ENCODE measurements around the gene HELZ.
"Not testable (repeated sequence)": the region's sequence is repeated elsewhere in the genome, so short reads cannot be mapped to it uniquely, and the experiment has no call there.

HELZ gene

DNA sequence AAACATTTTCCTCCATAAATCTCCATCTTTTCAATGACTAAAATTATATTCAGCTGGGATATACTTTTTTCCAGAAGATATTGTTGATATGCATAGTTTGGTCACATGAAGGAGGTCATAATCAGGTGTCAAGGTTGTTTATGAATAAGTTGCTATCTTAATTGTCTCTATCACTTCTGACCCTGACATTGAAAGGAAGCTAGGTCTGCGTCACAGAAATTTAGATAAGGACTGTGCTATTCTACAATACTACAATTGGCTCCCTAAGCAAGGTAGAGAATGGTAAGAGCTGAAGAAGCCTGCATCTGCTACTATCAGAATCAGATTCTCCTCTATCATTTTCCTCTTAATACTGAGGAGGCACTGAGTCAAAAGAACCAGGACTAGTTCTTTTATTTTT is 133.2 kb downstream of the HELZ start:
- no peak for DNase-seq

DNA sequence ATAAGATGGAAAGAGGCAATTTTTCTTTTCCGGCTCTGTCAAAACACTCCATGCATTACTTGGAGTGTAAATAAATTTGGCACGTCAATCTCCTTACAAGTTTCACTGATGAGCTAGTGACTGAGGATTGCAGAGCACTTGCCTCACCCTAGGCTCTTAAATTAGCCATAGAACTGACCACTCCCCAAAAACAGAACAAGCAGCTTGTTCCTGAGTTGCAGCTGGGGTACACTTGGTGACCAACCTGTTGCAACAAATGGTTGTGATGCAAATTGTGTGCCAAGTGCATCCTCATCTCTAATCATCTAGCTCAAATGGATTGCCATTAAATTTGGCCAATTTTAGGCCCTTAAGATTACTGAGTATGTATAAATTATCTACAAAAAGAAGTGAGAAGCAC is 133.7 kb downstream of the HELZ start:
- DNase-seq: no peak

DNA sequence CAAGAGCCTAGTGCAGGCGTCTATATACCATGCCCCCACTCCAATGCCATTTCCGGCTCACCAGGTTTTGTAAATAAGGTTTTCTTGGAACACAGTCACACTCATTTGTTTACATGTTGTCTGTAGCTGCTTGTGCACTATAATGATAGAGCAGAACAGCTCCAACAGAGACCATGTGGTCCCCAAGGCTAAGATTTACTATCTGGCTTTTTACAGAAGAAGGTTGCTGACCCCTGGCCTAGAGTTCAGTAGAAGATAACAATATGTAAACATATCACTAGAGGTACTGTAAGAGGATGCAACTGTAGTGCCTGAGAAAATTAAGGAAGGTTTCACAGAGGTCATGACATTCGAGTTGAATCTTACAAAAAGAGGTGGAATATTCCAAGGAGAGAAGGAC is 134.4 kb downstream of the HELZ start:
- DNase-seq: no peak

DNA sequence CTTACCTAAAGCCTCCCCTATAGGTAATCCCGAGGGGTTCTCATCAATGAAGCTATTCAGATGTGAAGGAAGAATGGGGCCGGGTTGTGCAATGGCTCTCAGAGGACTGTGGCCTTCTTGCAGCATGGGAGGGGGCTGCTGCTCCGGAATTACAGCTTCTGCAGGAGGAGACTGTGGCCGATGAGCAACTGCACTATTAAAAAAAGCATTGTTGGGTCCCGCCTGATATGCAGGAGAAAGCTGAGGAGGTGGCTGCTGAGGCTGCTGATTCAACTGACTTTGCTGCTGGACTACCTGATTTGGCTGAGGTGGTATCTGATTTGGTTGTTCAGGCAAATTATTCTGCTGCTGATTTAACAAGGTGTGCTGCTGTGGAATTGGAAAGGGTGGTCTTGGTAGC is 135.9 kb downstream of the HELZ start:
- no peak for DNase-seq

DNA sequence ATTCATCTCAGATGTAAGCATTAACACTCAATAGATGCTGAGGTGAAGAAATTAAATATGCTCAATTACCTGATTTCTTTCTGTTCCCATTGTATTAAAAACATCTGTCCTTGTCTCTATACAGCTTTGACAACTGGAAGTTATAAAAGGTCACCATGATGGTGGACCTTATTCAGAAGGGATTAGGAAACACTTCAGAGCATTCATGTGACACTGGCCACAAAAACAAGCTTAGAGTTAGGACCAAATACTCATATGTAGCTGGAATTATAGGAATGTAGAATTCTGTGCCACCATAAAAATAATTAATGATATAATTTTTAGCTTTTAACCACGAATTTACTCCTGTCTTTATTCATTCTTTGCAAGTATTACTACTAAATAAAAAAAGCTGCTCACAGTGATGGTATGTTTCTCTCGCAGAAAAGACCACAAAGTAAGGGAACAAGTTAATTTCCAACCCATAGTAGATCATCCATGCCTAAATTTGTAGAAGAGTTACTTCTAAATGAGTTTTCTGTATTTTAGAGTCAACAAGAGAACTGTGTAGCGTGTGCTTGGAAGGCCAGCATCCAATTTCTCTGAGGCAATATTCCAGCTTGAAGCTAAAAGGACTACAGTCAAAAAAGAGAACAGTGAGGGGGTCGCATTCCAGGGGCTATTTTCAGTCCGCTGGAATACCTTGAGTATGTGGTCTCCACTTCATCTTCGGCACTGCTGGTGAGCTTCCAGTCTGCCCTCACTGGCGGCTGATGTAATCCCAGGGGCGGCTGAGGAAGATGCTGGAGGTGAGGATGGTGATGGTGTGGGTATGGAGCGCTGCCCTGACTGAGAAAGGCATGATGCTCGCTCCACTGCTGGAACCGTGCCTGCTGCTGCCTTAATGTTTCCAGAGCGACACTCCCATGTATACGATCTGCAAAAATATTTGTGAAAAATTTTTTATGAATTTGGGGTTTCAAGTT is 136.9 kb downstream of the HELZ start:
- DNase-seq: no peak

DNA sequence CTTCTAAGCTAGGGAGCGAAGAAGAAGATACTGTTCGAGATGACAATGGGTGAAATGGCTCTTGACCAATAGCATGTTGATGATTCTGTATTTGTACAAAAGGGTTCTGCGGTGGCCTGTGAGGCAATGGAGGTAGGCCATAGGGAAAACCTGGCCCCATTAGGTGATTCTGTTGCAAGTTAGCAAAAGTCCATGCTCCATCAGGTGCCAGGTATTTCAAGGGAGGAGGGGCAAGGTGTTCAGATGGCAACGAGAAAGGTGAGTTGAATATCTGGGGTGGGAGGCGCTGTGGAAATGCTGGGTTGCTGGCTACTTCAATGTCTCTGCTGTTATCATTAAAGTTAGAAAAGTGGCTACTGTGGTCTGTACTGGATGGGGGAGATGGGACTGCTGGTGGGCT is 137.8 kb downstream of the HELZ start:
- no peak for DNase-seq

DNA sequence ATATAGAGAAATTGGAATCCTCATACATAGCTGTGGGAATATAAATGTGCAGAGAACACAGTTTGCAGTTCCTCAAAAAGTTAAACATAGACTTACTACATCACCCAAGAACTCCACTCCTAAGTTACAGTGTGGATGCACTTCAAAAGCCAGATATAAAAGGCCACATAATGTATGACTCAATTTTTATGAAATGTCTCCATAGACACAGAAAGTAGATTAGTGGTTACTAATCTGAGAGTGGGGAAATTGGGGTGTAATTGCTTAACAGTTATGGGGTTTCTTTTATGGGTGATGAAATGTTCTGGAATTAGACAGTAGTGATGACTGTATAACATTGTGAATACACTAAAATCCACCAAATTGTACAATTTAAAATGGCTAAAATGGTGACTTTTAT is 139.8 kb downstream of the HELZ start:
- DNase-seq: no peak

DNA sequence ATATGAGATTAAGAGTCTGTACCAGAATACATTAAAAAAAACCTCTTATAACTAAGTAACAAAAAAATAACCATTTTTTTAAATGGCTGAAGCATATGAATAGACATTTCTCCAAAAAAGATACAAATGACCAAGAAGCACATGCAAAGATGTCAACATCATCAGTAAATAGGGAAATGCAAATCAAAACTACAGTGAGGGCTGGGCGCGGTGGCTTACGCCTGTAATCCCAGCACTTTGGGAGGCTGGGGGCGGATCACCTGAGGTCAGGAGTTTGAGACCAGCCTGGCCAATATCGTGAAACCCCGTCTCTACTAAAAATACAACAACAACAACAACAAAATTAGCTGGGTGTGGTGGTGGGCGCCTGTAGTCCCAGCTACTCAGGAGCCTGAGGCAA is 140.4 kb downstream of the HELZ start:
- DNase-seq: not testable (repeated sequence)

DNA sequence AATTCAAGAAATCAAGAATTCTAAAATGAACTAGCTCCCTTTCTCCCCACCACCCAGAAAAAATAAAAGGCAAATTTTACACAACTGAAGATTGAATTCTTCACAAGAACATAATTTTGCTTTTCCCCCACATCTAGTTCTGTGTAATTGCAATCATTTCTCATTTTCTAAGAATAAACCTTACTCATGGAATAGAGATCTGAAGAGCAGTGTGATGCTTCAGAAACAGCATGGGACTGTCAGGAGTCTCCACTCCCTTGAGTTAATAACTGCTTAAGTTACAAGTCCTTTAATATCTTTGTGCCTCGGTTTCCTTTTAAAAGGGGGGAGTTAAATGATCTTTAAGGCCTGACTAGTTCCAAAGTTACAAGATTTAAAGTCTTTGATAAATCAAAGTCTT is 147.0 kb downstream of the HELZ start:
- DNase-seq: no peak

DNA sequence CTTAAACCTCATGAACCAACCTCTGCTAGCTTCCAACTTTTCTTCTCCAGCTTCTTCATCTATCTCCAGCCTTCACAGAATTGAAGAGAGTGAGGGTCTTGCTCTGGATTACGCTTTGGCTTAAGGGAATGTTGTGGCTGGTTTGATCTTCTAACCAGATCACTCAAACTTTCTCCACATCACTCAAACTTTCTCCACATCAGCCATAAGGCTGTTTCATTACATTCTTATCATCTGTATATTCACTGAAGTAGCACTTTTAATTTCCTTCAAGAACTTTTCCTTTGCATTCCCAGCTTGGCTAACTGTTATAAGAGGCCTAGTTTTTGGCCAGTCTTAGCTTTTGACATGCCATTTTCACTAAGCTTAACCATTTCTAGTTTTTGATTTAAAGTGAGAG is 148.4 kb downstream of the HELZ start:
- DNase-seq: no peak

DNA sequence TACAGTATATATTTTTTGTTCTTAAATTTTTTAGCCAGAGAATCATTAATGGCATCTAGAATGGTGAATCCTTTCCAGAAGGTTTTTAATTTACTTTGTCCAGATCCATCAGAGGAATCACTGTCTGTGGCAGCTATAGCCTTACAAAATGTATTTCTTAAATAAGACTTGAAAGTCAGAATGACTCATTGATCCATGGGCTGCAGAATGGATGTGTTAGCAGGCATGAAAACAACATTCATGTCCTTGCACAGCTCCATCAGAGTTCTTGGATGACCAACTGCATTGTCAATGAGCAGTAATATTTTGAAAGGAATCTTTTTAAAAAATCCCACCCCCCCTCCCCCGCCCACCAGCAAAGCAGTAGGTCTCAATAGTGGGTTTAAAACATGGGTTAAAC is 149.2 kb downstream of the HELZ start:
- no peak for DNase-seq

DNA sequence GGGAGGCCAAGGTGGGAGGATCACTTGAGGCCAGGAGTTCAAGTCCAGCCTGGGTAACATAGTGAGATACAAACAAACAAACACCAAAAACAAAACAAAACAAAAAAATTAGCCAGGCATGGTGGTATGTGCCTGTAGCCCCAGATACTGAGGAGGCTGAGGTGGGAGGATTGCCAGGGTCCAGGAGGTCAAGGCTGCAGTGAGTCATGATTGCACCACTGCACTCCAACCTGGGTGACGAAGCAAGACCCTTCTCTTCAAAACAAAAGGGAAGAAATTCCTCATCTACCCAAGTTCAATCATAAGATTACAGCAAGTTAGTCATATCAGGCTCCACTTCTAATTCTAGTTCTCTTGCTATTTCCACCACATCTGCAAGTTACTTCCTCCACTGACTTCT is 149.7 kb downstream of the HELZ start:
- not testable (repeated sequence) for DNase-seq

DNA sequence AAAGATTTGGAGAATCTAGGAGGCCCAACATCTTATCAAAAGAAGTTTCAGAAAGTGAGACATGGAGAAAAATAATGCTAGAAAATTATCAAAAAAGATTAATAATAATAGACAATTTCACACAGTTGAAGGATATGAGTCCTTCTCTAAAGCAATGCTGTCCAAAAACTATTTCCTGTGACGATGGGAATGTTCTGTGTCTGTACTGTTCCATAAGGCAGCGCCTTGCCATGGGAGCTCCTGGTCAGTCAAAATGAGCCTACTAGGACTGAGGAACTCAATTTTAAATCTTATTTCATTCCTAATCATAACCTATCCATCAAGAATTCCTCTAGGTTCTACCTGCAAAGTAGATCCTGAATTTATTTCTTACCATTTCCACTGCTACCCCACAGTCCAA is 151.6 kb downstream of the HELZ start:
- no peak for DNase-seq

DNA sequence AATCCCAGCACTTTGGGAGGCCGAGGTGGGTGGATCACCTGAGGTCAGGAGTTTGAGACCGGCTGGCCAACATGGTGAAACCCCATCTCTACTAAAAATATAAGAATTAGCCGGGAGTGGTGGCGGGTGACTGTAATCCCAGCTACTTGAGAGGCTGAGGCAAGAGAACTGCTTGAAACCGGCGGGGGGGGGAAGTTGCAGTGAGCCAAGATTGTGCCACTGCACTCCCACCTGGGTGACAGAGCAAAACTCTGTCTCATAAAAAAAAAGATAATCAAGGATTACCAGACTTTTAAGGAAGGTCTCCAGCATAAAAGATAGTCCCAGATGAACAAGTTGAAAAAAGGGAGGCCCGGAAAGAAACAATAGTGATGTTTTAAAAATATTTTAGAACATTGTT is 152.3 kb downstream of the HELZ start:
- DNase-seq: not testable (repeated sequence)

DNA sequence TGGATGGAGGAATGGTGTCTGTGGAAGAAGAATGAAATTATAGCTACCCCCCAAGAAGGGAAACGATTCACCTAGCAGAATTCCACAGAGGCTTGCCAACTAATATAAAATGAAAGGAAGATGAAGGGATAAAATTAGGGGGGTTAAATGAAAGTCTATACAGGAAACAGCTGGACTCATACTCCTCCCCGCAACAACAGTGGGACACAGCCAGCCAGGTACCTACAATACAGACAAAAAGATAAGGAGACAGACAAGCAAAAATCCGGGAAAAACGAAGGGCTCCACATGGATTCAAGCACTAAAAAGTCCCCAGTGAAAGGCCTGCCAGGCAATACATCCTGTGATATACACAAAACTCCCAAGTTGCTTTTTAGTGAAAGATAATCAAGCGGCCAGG is 152.7 kb downstream of the HELZ start:
- no peak for DNase-seq

DNA sequence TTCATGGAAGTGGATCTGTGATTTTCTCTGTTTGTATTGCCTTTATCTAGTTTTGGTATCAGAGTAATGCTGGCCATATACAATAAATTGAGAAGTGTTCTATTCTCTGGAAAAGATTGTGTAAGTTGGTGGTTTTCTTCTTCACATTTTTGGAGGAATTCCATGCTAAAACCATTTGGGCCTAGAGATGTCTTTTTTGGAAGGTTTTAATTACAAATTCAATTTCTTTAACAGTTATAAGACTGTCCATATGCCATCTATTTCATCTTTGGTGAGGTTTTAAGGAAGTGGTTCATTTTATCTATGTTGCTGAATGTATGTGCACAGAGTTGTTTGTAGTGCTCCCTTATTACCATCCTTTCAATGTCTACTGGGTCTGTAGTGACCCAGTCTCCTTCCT is 154.7 kb downstream of the HELZ start:
- no peak for DNase-seq

DNA sequence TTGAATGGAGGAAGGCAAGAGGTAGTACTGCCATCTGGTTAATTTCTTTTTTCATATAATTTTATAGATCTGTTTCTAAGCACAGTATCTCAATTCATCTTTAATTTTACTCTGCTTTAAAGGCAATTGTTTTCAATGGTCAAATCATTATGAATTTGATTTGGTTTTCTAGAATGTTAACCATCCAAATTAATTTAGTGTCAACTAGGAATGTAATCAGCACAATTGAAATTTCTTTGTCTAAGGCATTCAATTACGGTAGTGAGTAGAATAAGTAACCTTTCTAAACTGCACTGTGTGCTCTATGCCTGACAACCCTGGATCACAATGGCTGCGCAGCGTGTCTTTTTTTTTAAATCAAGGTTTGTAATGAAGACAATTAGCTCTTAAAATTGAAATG is 156.4 kb downstream of the HELZ start:
- no peak for DNase-seq

DNA sequence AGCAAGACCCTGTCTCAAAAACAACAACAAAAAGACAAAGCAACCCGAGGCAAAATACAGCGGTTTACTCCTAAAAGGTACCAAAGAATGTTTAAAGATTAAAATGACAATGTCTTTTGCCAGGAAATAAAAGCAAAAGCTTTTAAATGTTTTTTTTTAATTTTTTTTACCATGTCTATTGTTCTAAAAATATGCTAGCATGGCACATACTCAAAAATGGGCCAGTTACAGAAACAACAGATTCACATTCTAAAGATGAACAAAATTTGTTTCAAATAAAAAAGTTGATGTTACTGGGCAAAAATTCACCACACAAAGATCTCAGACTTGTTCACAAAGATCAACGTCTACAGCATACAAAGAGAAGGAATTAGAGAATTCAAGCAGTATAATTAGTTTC is 159.6 kb downstream of the HELZ start:
- DNase-seq: no peak

DNA sequence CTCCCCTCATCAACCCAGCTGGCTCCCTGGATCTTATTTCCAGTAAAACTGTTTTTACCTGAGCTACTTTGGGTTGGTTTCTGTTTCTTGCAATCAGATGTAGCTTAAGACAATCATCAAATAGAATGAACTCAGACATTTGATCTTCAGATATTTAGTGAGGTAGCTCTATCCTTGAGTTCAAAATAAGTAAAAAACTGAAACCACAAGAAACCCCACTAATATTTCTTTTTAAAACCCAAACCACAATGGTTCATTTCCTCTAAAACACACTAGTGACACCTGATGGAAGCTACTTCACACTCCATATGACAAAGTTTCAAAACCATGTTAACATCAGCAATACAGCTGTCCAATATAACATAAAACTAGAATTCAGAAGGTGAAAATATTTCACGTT is 162.9 kb downstream of the HELZ start:
- peak in 1 of 2 donors; percentile 24 for DNase-seq

DNA sequence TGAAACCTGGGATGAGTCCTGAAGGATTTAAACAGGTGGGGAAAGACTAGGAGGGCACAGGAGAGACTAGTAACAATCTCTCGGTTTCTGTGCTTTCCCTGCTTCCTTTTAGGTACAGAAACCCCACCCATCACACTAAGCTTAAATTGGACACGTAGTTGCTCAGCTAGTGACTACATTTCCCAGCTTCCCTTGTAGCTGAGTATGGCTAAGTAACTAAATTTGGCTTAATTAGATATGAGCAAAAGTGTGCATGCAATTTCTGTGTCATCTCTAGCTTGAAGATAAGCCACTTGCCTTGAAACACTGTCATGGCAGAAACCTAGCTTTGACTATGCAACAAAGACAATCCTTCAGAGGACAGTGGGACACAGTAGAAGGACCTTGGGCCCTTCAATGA is 164.2 kb downstream of the HELZ start:
- DNase-seq: no peak

DNA sequence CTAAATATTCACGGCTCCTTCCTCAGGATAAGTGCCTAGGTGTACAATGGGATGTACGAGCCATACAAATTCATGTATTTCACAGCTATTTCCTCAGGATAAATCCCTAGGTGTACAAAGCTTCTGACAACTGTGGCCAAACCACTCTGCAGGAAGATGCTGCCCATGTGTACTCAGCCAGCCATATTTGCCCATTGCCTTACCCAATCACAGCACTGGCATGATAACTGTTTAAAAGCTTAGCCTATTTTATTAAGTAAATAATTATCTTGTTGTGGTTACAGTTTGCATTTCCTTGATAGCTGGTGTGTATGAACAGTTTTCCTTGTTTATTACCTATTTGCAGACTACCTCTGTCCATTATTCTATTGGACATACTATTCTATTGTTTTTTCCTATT is 165.5 kb downstream of the HELZ start:
- no peak for DNase-seq

DNA sequence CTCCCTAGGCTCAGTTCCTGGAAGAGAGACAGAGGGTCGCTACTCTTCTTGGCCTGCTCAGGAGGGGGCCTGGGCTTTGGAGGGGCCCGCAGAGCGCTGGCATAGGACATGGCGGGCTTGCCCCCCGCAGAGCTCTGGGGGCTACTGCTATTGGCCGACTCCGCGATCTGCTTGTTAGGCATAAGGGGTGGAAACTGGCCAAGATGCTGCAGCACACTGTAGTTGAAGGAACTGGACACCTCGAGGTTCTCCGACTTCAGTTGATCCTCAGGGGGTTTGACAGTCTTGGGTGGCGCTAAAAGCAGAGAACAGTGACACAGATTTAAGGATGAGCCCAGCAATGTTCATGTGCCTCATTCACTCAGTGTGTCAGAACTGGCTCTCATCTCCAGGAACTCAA is 166.7 kb downstream of the HELZ start:
- no peak for DNase-seq

DNA sequence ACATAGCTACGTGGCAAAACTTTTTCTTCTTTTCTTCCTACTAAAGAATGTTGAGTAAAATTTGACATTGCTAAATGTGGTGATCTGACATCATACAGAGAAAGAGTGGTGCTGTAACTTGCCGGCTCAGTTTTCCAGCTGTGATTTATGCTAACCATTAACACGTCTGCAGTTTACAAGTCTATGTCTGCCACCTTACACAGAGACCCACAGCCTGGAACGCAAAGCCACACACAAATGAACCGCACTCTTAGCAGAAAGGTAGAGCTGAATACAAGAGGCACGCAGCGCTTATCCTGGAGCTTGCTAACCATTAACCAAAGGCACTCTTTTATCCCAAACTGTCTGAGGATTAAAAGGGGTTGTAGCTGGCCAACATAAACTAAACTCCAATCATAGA is 168.7 kb downstream of the HELZ start:
- DNase-seq: no peak

DNA sequence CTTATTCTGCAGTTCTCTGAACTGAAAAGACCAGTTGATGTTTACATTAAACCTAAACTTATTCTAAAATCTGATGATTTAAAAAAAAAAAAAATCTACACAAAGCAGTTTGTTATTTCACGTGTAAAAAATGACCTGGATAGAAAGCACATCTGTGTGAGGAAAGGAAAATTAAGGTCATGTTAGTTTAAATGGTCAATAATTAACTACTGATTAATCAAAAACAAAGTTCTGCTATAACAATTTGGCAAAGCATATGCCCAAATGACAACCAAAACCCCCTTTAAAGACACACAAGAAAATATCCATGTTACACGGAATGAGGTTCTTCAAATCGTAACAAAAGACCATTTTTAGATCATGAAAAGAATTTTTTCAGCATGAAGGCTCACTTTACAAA is 170.2 kb downstream of the HELZ start:
- DNase-seq: no peak

DNA sequence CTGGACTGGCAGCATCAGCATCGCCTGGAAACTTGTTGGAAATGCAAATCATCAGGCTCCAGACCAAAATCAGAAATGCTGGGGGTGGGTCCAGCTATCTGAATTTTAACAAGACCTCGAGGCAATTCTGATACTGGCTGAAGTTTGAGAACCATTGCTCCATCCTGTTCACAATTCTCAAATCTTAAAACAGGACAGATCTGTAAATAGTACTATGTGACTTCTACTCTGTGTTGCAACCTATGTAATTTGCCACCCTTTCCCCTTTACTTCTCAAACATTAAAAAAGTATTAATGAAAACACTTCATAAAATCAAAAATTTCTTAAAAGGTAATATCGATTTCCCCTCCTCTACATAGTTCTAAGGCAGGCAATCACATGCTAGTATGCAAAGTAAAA is 172.1 kb downstream of the HELZ start:
- no peak for DNase-seq

Measured in bone marrow (tissue), 2 donors.